K562 (cell line): Measurements from ENCODE around the gene KDM2A. TPM values are rescaled to one million over a fixed set of nuclear protein-coding genes. Genes with fewer than 3 reads are reported as not detected.
A peak's percentile ranks its signal among the peaks of the same experiment; 100 is the strongest.

Source experiments
- CHD4 ChIP-seq: fragments of 200-600 bp; sonication (generic); IDR thresholded peaks from 3 replicates; pipeline ENCODE4 v1.6.1; 2012; ENCODE audit warnings: low read depth, mild to moderate bottlenecking, mixed read lengths, low read length, inconsistent platforms; ENCODE audit not compliant: insufficient read depth, insufficient replicate concordance, poor library complexity, severe bottlenecking
- CREM ChIP-seq: IDR thresholded peaks from 2 replicates; pipeline ENCODE4 v1.6.1; 2014; ENCODE audit warnings: antibody characterized with exemption, low read depth
- CTCF ChIP-seq, 3 experiments: IDR thresholded peaks in 2 of 3; conservative IDR thresholded peaks in 1 of 3; 2 replicates each; pipeline ENCODE4 v1.5.1; 2011 to 2012; ENCODE audit warnings: low read length in 3 of 3, mild to moderate bottlenecking in 3 of 3, control low read depth in 2 of 3, improper control_type of control experiment in 1 of 3, inconsistent platforms in 1 of 3, low read depth in 1 of 3, mixed read lengths in 1 of 3, moderate library complexity in 1 of 3; ENCODE audit not compliant: insufficient read depth in 2 of 3
- ELF1 ChIP-seq: fragments of 200-800 bp; sonication (Bioruptor generic); IDR thresholded peaks from 2 replicates; pipeline ENCODE4 v1.6.1; 2016; ENCODE audit warnings: missing genetic modification characterization, missing compliant biosample characterization
- GATAD2B ChIP-seq: fragments of 450-650 bp; IDR thresholded peaks from 2 replicates; pipeline ENCODE4 v1.6.1; 2017; ENCODE audit warnings: mild to moderate bottlenecking, borderline replicate concordance
- HMGN3 ChIP-seq: IDR thresholded peaks from 2 replicates; pipeline ENCODE4 v1.6.1; 2011; ENCODE audit warnings: borderline replicate concordance, low read depth, mild to moderate bottlenecking, mixed read lengths, low read length; ENCODE audit not compliant: insufficient read length; ENCODE audit errors: extremely low read depth
- HNRNPL ChIP-seq: fragments of 200-400 bp; formaldehyde crosslinking; IDR thresholded peaks from 2 replicates; pipeline ENCODE4 v1.6.1; 2017; ENCODE audit warnings: low read depth, mild to moderate bottlenecking, low read length
- KLF13 ChIP-seq: fragments of 450-650 bp; IDR thresholded peaks from 2 replicates; pipeline ENCODE4 v1.6.1; 2016; ENCODE audit warnings: missing genetic modification characterization, low read depth, mild to moderate bottlenecking, missing compliant biosample characterization, moderate library complexity, borderline replicate concordance
- MYBL2 ChIP-seq, 2 experiments: fragments of 450-650 bp in 1 of 2; sonication (generic) in 1 of 2; formaldehyde crosslinking in 1 of 2; IDR thresholded peaks; 2 replicates each; pipeline versions ENCODE4 v1.6.1 to v1.8.1; 2017 to 2022; ENCODE audit warnings: borderline replicate concordance in 1 of 2, inconsistent platforms in 1 of 2, low read depth in 1 of 2, mild to moderate bottlenecking in 1 of 2, missing genetic modification reagents in 1 of 2, moderate library complexity in 1 of 2
- NKRF ChIP-seq: fragments of 450-650 bp; IDR thresholded peaks from 2 replicates; pipeline ENCODE4 v1.6.1; 2016; ENCODE audit warnings: borderline replicate concordance
- NONO ChIP-seq, 2 experiments: fragments of 200-400 bp in 1 of 2; fragments of 450-650 bp in 1 of 2; formaldehyde crosslinking in 1 of 2; IDR thresholded peaks; 2 replicates each; pipeline ENCODE4 v1.6.1; 2017; ENCODE audit warnings: low read depth in 2 of 2, mild to moderate bottlenecking in 2 of 2, moderate library complexity in 2 of 2, low read length in 1 of 2
- NR1H2 ChIP-seq: sonication (generic); formaldehyde crosslinking; IDR thresholded peaks from 2 replicates; pipeline ENCODE4 v1.4.0; 2020; ENCODE audit warnings: mild to moderate bottlenecking, missing genetic modification reagents
- SUPT5H ChIP-seq: fragments of 450-650 bp; IDR thresholded peaks from 2 replicates; pipeline ENCODE4 v1.6.1; 2016
- TBP ChIP-seq: optimal IDR thresholded peaks from 2 replicates; pipeline ENCODE3; 2011; ENCODE audit warnings: low read depth, low read length, improper control_type of control experiment
- ZBED1 ChIP-seq: IDR thresholded peaks from 2 replicates; pipeline ENCODE4 v1.6.1; 2014
- ZNF740 ChIP-seq, 3 experiments: fragments of 200-800 bp in 1 of 3; sonication (Bioruptor generic) in 1 of 3; sonication (generic) in 1 of 3; formaldehyde crosslinking in 1 of 3; IDR thresholded peaks; 2 replicates each; pipeline versions ENCODE4 v1.6.1 to v1.8.0; 2016 to 2022; ENCODE audit warnings: mild to moderate bottlenecking in 2 of 3, missing compliant biosample characterization in 2 of 3, missing genetic modification characterization in 2 of 3, missing genetic modification reagents in 1 of 3
- polyA plus RNA-seq, 8 experiments: library from polyadenylated mRNA; depleted of rRNA in 4 of 8; stranded (reverse) in 5 of 8; unstranded in 3 of 8; fragments of >200 nt; fragmentation: Nextera tagmentation in 2 of 8; fragmentation: Illumina TruSeq in 1 of 8; extraction: Ambion mirVana in 2 of 8; extraction: Trizol in 1 of 8; gene quantifications; 2 replicates each; pipeline versions ENCODE4 v1.2.1 to v1.2.3, GENCODE V29; 2011 to 2014; ENCODE audit warnings: inconsistent platforms in 1 of 8, missing spikeins in 1 of 8
- total RNA-seq, 7 experiments: library from RNA; depleted of rRNA in 6 of 7; stranded (reverse); fragments of >200 nt in 6 of 7; fragmentation: Illumina TruSeq in 2 of 7; extraction: Trizol in 2 of 7; gene quantifications; 2 replicates each; pipeline versions ENCODE4 v1.2.1 to v1.2.3, GENCODE V29; 2011 to 2021; ENCODE audit warnings: low replicate concordance in 1 of 7
- TF ChIP-seq, protein P1 (sequence below): fragments of 250-450 bp; sonication (Bioruptor Pico); IDR thresholded peaks from 2 replicates; pipeline ENCODE4 v1.4.0; 2020; ENCODE audit warnings: mild to moderate bottlenecking

The KDM2A gene
- total and polyA plus RNA-seq, 9 of the 15 experiments (the other 6 are each of a cell fraction or from before 2014, with no cell fraction given), result 5.0 to 39.3 (median 21.3) TPM

DNA sequence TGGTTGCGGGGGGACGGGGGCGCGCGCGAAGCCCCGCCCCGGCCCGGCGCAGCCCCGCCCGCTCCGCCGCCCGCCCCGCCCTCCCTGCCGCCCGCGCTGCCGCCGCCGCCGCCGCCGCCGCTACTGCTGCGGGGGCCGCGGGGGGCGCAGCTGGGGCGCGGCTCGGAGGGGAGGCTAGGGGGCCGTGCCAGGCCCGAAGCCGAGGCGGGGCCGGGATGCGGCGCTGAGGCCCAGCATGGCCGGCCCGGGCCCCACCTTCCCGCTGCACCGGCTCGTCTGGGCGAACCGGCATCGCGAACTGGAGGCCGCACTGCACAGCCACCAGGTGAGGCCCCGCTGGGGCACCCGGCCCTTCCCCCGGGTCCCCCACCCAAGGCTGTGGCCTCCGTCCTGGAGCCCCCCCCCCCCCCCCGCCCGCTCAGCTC, 170.2 kb downstream of the KDM2A start, which contains the start of gene ANKRD13D (continued):
- TF ChIP-seq MYBL2 (IDR thresholded peaks at IDR 0.05; ENCODE audit: low read depth) (no peak), MYBL2 (CRISPR knock-in tag; IDR thresholded peaks at IDR 0.05; ENCODE audit: borderline replicate concordance) (no peak), ZNF740 (CRISPR knock-in tag; IDR thresholded peaks at IDR 0.05) (peak; percentile 76; the same call in 1 of the 2 replicates), ZNF740 (tag; IDR thresholded peaks at IDR 0.05) (0 out of 4 replicates have a peak, but pooled peaks of 1 of the 2 experiments have one; percentile 37), ELF1 (tag) (no peak), NONO (IDR thresholded peaks at IDR 0.05; ENCODE audit: low read depth in 2 of 2, low read length in 1 of 2) (peak in 1 of 2 experiments; percentile 52; a peak in 2 of 4 replicates), CHD4 (no peak), CREM (peak; percentile 1; the same call in 1 of the 2 replicates), TBP (no peak), CTCF (IDR thresholded peaks at IDR 0.05 in 2 of 3, conservative IDR thresholded peaks at IDR 0.05 in 1 of 3; ENCODE audit: insufficient read depth in 2 of 3, low read depth in 1 of 3, low read length in 3 of 3) (peak in 1 of 3 experiments; percentile 13; a peak in 1 of 6 replicates), NR1H2 (0 out of 2 replicates have a peak, but pooled peaks have one; percentile 46), NKRF (no peak), ZBED1 (no peak), HMGN3 (no peak), KLF13 (tag) (no peak), GATAD2B (0 out of 2 replicates have a peak, but pooled peaks have one; percentile 3), HNRNPL (0 out of 2 replicates have a peak, but pooled peaks have one; percentile 6), SUPT5H (no peak)
- TF ChIP-seq, protein P1, sequence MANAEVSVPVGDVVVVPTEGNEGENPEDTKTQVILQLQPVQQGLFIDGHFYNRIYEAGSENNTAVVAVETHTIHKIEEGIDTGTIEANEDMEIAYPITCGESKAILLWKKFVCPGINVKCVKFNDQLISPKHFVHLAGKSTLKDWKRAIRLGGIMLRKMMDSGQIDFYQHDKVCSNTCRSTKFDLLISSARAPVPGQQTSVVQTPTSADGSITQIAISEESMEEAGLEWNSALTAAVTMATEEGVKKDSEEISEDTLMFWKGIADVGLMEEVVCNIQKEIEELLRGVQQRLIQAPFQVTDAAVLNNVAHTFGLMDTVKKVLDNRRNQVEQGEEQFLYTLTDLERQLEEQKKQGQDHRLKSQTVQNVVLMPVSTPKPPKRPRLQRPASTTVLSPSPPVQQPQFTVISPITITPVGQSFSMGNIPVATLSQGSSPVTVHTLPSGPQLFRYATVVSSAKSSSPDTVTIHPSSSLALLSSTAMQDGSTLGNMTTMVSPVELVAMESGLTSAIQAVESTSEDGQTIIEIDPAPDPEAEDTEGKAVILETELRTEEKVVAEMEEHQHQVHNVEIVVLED, result 0 out of 2 replicates have a peak, but pooled peaks have one; percentile 7
